Breast epithelium (tissue), 3 donors: ENCODE data around the gene OGG1.

ENCODE experiments used
- CTCF ChIP-seq, 3 donors: fragments of 450-650 bp; IDR thresholded peaks; one replicate each; pipeline ENCODE4 v1.5.1; 2016 to 2017; ENCODE audit warnings: antibody characterized with exemption in 3 of 3, mild to moderate bottlenecking in 3 of 3, moderate library complexity in 3 of 3
- POLR2A ChIP-seq: fragments of 450-650 bp; IDR thresholded peaks from one replicate; pipeline ENCODE4 v1.6.1; 2016; ENCODE audit warnings: antibody characterized with exemption, mild to moderate bottlenecking, moderate library complexity
- POLR2AphosphoS5 ChIP-seq, 3 donors: sonication (generic); formaldehyde crosslinking; IDR thresholded peaks; one replicate each; pipeline ENCODE4 v1.6.1; 2017; ENCODE audit warnings: antibody characterized with exemption in 3 of 3

- TF ChIP-seq CTCF (IDR thresholded peaks at IDR 0.05), result no peak
- no peak for TF ChIP-seq POLR2AphosphoS5 (IDR thresholded peaks at IDR 0.05)
- no peak for TF ChIP-seq POLR2A
These were observed 17.7 kb downstream of the OGG1 start for GRCh38 chr3:9767418-9767817.
